ENCODE measurements around the gene R3HDM4.
"Not testable (repeated sequence)": the region's sequence is repeated elsewhere in the genome, so short reads cannot be mapped to it uniquely, and the experiment has no call there.

The R3HDM4 gene

DNA sequence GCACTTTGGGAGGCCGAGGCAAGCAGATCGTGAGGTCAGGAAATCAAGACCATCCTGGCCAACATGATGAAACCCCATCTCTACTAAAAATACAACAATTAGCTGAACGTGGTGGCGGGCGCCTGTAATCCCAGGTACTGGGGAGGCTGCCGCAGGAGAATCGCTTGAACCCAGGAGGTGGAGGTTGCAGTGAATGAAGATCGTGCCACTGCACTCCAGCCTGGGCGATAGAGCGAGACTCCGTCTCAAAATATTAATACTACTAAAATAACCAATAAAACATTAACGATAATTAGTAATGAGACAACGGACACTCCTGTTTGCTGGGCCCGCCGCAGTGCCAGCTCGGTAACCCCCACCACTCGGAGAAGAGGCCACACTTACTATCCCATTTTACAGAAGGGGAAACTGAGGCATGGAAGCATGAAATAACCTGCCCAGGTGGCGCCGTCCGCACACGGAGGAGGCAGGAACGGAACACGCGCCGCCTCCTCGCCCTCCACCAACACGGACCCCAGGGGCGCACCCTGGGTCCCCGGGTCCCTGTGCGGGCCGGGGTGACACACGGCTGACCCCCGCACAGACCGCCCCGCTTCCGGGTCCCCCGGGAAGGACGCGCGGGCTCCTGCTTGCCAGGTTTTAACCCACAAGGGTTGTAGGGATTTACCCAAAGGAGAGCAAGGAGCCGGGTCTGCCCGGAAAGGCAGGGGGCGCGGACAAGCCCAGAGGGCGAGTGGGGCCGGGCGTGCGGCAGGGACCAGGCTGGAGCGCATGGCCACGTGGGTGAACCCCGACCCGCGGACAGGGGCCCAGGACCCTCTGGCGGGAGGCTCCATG is 1.6 kb downstream of the R3HDM4 start:
- DNase-seq, result no peak

DNA sequence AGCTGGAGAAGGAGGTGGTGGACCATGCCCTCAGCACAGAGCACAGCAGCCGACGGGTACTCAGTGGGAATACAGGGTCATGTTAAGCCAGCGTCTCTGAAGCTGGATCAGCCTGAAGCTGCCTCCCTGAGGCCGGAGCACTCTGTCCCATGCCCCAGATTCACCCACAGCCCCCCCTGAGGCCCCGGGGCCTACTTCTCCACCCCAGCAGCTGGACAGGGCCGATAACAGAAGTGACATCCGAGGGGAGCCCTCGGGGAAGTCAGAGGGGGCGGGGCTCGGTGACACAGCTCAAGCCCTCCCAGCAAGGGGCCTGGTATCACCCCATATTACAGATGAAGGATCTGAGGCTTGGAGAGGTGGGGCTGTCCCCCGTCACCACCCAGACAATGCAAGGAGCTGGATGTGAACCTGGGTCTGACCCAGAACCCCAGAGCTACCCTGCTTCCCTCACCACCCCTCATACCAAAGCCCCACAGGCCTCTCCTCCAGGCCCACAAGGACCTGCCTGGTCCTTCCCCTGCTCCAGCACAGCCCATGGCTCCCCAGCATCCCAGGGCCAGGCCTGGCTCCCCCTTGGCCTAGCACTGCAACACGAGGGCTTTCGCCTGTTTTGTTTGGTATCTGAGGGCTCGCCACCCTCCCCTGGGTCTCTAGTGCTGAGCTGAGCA is 5.7 kb downstream of the R3HDM4 start:
- DNase-seq, result no peak

DNA sequence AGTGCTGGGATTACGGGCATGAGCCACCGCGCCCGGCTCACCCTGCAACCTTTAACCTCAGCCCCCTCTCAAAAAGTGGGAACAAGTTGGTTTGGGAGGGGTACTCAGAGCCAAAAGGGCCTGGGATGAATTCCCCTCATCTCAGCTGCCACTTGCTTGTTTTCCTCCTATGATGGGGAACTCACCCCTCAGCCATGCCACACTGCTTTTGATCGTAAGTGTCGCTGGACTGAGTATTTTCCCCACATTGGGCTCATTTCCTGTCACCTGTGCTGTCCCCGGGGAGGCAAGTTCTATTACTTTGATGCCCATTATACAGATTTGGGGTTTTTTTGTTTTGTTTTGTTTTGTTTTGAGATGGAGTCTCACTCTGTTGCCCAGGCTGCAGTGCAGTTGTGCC is 6.5 kb downstream of the R3HDM4 start:
- DNase-seq, result no peak

DNA sequence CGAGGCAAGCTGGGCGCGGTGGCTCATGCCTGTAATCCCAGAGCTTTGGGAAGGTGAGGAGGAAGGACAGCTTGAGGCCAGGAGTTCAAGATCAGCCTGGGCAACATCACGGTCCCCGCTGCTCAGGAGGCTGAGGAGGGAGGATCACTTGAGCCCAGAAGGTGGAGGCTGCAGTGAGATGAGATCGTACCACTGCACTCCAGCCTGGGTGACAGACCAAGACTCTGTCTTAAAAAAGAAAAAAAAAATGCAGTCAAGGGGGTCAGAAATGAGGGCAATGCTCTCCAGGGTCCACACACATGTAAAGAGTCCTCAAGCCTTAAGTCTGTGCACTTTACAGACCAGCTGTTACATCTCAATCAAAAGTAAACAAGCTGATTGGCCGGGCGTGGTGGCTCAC is 8.5 kb downstream of the R3HDM4 start:
- DNase-seq, result no peak

DNA sequence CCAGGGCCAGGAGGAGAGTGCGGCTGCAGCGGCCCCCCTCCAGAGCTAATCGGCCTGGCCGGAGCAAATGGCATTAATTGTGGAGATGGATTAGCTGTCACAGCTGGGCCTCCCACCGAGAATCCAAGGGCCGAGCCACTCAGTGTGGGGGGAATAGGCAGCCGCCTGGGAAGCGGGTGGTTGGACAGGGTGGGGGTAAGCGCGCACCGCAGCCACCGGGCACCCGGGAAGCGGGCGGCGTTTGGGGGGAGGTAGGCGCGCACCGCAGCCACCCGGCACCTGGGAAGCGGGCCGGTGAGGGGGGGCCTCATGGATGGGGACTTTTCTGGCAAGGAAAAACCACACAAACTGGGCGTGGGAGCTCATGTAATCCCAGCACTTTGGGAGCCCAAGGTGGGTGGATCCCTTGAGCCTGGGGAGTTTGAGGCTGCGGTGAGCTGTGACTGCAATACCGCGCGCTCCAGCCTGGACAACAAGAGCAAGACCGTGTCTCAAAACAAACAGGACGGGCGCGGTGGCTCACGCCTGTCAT is 9.7 kb downstream of the R3HDM4 start:
- peak; percentile 58 for DNase-seq

DNA sequence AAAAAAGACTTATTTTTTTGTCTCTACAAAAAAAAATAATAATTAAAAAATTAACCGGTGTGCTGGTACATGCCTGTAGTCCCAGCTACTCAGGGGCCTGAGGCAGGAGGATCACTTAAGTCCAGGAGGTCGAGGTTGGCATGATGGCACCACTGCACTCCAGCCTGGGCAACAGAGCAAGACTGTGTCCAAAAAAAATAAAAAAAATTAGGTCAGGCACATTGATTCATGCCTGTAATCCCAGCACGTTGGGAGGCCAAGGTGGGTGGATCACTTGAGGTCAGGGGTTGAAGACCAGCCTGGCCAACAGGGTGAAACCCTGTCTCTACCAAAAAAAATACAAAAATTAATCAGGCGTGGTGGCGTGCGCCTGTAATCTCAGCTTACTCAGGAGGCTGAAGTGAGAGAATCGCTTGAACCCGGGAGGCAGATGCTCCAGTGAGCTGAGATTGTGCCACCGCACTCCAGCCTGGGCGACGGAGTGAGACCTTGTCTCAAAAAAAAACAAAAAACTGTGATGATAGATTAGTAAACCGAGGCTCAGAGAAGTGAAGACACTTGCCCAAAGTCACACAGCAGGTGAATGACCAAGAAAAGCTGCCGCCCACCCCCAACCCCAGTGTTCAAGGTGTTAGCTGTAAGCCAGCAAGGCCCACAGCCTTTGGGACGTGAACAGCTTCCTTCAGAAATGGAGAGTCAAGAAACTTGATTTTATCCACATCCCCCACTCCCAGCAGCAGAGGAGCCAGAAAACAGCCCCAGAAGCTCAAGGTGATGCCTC is 10.4 kb downstream of the R3HDM4 start:
- DNase-seq, result no peak

DNA sequence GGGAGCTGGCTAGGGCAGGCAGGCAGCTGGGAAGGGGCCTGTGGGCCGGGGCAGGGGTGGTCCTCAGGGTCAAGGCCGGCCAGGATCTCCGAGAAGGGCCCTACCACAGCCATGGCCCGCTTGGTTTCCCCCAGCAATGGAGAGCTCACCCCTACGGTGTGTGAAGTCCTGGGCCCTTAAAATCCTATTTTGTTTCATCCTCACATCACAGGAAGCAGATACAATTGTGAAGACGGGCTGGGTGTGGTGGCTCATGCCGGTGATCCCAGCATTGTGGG is 11.0 kb downstream of the R3HDM4 start:
- DNase-seq, result no peak

DNA sequence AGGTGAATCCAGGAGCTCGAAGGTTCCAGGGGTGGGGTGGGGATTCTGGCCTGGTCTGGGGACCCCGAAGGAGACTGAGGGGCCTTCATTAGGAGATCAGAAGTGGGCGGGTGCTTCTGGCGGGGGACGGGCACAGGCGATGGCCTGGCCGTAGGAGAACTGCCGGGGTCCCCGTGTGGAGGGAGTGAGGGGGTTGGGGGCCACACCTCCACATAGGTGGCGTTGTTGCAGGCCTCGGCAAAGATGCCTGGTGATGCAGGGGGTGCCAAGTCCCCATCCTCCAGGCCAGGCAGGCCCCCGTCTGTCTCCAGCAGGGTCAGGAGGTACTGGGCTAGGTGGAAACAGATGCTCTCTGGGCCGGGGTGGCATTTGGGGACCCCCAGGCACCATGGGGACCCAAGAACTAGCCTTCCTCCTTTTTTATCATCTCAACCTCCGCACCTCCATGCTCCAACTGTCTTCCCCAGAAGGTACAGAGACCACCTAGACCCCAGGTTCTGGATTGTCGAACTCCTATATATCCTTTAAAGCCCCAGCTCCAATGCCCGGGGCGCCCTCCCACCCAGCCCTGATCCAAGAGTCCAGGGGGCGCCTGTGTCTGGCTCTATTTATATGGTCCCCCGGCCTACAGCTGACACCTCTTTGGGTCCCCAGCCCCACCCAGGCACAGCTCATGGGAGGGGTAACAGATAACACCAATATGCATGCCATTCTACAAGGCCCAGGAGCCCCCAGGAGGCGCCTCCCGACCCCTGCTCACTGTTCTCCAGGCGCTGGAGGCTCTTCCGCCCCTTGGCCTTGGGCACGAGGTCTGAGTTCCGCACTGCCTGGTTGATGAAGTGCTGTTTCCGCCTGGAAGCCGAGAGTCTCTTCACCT is 11.6 kb downstream of the R3HDM4 start:
- no peak for DNase-seq

DNA sequence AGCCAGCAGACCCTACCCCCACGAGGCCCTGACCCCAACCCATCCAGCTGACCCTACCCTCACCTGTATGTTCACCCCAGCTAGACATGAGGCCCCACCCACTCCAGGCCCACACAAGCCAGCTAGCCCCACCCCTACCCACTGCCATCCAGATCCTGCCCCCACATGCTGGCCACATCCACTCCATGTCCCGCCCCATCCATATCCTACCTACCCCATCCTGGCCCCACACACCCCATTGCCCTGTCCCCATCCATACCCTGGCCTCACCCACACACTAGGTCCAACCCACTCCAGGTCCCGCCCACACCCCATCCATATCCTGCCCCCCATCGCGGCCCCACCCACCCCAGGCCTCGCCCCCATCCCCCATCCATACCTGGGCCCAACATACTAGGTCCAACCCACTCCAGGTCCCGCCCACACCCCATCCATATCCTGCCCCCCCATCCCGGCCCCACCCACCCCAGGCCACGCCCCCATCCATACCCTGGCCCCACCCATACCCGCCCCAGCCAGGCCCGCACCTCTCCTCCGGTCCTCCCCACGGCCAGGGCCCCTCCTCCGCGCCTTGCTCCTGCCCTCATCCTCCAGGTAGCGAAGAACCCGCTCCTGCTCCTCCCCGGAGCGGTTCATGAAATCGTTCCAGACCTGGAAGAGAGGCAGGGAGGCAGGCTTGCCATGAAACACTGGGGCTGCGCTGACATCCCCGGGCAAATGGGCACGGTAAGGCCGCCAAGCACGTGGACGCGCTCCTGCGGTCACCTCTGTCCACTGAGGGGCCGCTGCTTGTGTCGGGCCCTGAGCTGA is 12.5 kb downstream of the R3HDM4 start:
- DNase-seq, result no peak

DNA sequence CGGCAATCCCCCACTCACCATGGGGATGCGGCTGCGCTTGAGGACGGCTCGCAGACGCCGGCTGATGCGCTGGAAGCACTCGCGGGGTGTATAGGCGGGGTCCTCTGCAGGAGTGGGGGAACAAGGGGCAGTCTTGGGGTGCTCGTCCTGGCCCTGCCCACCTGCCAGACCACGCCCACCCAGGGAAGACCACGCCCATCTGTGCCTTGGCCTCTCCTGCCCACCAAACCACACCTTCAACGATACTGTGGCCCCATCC is 13.0 kb downstream of the R3HDM4 start:
- DNase-seq, result no peak

DNA sequence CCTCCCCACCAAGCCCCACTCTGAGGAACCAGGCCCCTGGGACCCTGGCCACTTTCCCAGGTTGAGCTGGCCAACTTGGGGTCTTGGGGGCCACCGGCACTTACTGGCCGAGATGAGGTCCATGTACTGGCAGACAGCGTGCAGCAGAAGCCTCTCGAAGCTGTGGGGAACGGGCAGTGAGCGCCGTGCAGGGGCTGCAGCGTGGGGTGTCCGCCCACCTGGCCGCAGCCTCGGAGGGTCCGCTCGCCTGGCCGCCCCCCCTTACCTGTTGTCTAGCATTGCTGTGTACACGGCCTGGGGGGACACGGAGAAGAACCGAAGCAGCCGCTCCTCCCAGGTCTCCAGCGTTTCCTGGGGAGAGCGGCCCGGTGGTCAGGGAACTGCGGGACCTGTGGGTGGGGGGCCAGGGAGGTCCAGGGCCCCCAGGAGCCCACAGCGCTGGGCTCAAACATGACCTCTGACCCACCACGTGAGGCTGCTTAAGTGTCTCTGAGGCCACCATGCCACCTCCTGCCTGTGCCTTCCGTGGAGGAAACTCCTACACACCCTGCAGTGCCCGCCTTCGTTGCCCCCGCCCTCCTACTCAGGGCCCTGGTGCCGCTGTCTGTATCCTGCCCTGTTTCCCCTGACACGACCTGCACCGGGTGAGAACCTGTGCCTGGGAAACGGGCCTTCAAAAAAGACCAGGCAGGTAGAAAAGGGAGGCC is 13.5 kb downstream of the R3HDM4 start:
- no peak for DNase-seq

DNA sequence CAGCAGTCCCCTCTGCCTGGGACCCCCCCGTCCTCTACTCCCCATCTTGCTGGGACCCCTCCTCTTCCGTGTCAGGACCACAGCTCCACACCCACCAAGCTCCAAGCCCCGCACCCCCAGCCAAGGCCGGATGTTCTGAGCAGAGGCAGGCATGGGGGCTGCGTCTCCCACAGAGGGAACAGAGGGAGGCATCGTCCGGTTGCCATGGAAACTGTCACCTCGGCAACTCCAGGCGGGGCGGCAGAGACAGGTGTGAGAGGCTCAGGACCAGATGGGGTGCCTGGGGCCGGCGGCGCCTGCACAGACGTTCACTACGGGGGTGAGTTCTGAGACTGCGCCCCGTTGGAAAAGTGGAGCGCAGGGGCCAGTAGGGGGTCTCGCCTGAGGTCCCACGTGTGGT is 14.4 kb downstream of the R3HDM4 start:
- DNase-seq, result peak; percentile 54

DNA sequence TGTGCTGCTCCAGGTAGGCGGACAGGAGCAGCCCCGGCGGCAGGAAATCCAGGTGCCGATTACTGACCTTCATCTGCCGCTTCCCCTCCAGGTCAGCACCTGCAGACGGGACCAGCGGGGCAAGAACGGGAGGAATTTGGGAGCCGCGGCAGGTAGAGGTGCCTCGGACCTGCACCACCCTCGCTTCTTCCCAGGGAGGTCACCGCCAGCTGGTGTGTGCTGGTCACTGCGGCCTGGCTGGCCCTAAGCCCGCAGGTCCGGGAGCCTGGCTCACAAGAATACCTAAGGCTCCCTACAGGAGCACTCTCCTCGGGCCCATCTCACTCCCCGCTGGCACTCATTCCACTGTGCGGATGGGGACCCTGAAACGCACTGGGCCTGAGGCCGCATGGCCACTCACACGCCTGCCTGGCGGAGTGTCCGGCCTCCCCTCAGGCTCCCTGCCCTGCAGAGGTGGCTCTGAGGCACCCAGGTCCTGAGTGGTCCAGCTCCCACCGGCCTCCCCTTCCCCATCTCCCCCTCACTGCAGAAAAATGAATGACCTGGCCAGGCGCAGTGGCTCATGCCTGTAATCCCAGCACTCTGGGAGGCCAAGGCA is 15.5 kb downstream of the R3HDM4 start:
- DNase-seq, result no peak

DNA sequence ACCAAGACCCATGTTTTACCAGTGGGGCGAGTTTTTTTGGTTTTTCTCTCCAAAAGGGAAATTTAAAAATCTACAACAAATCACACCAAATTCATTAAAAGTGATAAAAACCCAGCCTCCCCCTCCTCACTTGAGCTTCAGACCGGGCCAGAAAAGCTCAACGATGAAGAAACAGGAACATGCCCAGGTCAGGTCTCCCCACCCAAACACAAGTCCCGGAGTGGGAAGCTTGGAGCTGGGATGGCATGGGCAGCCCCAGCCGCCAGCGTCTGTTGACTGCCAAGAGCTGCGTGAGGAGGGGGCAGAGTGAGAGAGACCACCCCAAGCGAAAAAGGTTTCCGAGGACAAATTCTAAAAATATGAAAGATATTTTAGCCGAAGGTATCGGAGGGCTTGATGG is 16.0 kb downstream of the R3HDM4 start:
- no peak for DNase-seq

DNA sequence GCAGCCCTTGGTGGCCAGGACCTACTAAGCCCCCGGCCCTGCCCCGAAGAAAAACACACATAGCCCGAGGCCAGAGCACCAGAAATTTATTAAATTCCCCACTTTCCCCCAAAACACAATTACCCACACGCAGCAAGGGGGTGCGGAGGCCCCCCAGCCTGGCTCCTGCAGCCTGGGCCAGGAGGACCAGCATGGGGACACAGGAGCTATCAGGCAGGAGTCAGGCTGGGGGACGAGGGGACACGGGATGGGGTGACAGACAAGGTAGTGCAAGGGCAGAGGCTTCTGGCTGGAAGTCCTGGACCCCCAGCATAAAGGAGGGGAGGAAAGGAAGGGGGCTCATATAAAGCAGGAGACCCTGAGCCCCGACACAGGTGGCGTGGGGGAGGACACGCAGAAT is 16.6 kb downstream of the R3HDM4 start:
- no peak for DNase-seq

DNA sequence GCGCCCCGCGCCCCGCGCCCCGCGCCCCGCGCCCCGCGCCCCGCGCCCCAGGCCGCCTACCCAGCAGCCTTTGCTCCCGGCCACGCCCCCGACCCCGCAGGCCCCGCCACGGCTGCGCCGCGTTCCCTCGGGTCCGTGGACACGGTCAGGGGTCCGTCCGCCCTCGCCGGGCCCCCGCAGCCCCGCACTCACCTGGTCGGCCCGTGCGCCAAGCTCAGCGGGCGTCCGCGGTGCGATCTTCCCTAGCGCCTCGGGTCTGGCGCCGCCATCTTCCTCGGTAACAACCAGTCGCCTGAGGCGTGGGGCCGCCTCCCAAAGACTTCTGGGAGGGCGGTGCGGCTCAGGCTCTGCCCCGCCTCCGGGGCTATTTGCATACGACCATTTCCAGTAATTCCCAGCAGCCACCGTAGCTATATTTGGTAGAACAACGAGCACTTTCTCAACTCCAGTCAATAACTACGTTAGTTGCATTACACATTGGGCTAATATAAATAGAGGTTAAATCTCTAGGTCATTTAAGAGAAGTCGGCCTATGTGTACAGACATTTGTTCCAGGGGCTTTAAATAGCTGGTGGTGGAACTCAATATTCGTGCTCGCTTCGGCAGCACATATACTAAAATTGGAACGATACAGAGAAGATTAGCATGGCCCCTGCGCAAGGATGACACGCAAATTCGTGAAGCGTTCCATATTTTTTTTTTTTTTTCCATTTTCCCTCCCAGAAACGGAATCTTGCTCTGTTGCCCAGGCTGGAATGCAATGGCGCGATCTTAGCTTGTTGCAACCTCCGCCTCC is 19.9 kb downstream of the R3HDM4 start, which contains the start of the genes MED16 and RNU6-9:
MED16 (minus strand) TSS at position 294 of the 796 bp plus-strand sequence. CDS start 2,056 bp downstream, outside the sequence.
RNU6-9 (plus strand) TSS at position 591 of the 796 bp plus-strand sequence.
- peak; percentile 69 for DNase-seq

DNA sequence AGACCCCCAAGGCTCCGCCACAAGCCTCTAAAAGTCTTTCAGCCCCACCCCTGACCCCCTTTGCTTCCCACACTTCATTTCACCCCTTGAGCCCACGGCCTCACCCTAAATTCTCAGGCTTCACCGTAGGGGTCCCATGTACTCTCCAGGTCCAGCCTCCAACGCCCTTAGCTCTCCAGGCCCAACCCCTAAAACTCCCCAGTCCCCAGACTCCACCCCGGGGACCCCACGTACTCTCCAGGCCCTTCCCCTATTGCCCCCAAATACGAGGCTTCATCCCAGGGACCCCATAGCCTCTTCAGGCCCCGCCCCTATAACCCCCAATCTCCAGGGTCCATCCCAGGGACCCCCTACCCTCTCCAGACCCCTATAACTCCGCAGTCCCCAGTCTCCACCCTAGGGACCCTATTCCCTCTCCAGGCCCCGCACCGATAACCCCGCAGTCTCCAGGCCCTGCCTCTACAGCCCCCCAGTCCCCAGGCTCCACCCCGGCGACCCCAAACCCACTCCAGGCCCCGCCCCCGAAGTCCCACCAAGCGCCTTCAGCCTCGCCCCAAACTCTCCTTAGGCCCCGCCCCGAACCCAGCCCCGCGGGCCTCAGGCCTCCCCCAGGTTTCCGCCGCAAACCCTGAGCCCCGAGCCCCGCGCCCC is 20.7 kb downstream of the R3HDM4 start:
- DNase-seq, result no peak

DNA sequence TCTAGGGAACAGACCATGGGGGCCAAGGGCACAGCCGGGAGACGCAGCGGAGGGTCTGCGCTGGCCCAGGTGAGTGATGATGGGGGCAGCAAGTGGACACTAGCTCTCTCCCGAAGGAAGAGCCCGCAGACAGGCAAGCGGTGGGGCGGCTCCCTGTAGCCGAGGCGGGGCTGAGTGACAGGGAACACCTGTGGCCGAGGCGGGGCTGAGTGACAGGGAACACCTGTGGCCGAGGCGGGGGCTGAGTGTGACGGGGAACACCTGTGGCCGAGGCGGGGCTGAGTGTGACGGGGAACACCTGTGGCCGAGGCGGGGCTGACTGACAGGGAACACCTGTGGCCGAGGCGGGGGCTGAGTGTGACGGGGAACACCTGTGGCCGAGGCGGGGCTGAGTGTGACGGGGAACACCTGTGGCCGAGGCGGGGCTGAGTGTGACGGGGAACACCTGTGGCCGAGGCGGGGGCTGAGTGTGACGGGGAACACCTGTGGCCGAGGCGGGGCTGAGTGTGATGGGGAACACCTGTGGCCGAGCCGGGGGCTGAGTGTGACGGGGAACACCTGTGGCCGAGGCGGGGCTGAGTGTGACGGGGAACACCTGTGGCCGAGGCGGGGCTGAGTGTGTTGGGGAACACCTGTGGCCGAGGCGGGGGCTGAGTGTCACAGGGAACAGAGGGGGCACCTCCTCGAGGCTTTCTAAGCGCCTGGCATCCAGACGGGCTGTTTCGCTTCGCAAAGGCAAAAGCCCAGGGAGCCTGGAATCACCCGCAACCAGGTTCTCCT is 21.4 kb downstream of the R3HDM4 start:
- not testable (repeated sequence) for DNase-seq

DNA sequence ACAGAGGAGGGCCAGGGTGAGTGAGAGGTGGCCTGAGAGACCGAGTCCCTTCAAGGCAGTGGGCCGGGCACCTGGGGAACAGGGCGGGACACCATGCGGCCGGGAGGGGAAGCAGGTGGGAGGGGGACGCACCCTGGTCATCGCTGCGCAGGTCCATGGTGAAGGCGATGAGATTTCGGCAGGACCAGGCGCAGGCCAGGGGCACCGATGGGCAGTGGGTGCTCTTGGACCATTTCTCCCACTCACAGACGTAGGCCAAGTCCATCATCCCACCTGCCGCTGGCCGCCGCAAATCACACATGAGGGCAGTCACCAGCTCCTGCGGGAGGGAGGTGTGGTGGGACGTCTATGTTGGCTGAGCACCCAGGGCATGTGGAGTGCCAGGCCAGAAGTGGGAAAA is 22.2 kb downstream of the R3HDM4 start:
- DNase-seq, result no peak

All from NCI-H524 treated with DMSO at 0.1 percent for 48 hours (cell line).